NCI-H1105 (cell line): ENCODE results near the gene ARL6IP4.

Experiments
- DNase-seq: peaks from one replicate; lab custom pipeline; 2025; lab: John Stamatoyannopoulos, UW

ARL6IP4 gene

GRCh38 chr12:122958198-122958888 lies 22.1 kb upstream of the ARL6IP4 start:
- no peak for DNase-seq

GRCh38 chr12:122959566-122960192 lies 20.8 kb upstream of the ARL6IP4 start:
- no peak for DNase-seq

GRCh38 chr12:122960193-122960569 lies 20.3 kb upstream of the ARL6IP4 start:
- no peak for DNase-seq

- peak; percentile 50 for DNase-seq
Measured at GRCh38 chr12:122961531-122962329, 18.8 kb upstream of the ARL6IP4 start.

- peak; percentile 58 for DNase-seq
Measured at GRCh38 chr12:122963941-122964265, 16.6 kb upstream of the ARL6IP4 start.

- no peak for DNase-seq
Measured at GRCh38 chr12:122964439-122965257, 15.8 kb upstream of the ARL6IP4 start.

GRCh38 chr12:122965321-122965751 lies 15.1 kb upstream of the ARL6IP4 start:
- no peak for DNase-seq

- DNase-seq, result peak; percentile 92
Measured at GRCh38 chr12:122965851-122966742, 14.4 kb upstream of the ARL6IP4 start, which contains the start of gene ABCB9. ABCB9 (minus strand) TSS chr12:122966463; CDS start chr12:122960235, 6,228 bp downstream.

GRCh38 chr12:122966743-122967550 lies 13.5 kb upstream of the ARL6IP4 start:
- DNase-seq, result no peak

- no peak for DNase-seq
Measured at GRCh38 chr12:122968104-122968503, 12.4 kb upstream of the ARL6IP4 start.

- DNase-seq, result no peak
Measured at GRCh38 chr12:122969676-122970075, 10.8 kb upstream of the ARL6IP4 start.

- DNase-seq, result peak; percentile 98
Measured at GRCh38 chr12:122974274-122974891, 6.1 kb upstream of the ARL6IP4 start.

GRCh38 chr12:122974892-122975789 lies 5.3 kb upstream of the ARL6IP4 start, which contains the start of gene OGFOD2:
OGFOD2 (plus strand) TSS chr12:122975244; CDS start chr12:122975252, 8 bp downstream.
- peak; percentile 91 for DNase-seq

- DNase-seq, result no peak
Measured at GRCh38 chr12:122975790-122976647, 4.5 kb upstream of the ARL6IP4 start.

- DNase-seq, result no peak
Measured at GRCh38 chr12:122976648-122976975, 3.9 kb upstream of the ARL6IP4 start.

GRCh38 chr12:122977153-122977552 lies 3.3 kb upstream of the ARL6IP4 start:
- no peak for DNase-seq

GRCh38 chr12:122977655-122978392 lies 2.7 kb upstream of the ARL6IP4 start:
- DNase-seq, result no peak
